Upper lobe of right lung (tissue), 1 donor: Measurements from ENCODE around the gene NFAM1. TPM values are rescaled to one million over a fixed set of nuclear protein-coding genes. Genes with fewer than 3 reads are reported as not detected.

ENCODE experiments used
- ATAC-seq: fragments of 200-7000 bp; cut with Tn5 transposase; one replicate; pipeline ENCODE4 v1.9.1; 2020; ENCODE audit warnings: mild to moderate bottlenecking, moderate library complexity
- DNase-seq: peaks from one replicate; pipeline ENCODE4 v3.0.0-alpha.2; 2020
- H3K27ac ChIP-seq: fragments of 200-600 bp; one replicate; pipeline ENCODE4 v1.8.0; 2022
- H3K27me3 ChIP-seq: fragments of 200-600 bp; one replicate; pipeline ENCODE4 v1.8.0; 2022; ENCODE audit warnings: mild to moderate bottlenecking
- H3K36me3 ChIP-seq: fragments of 200-600 bp; one replicate; pipeline ENCODE4 v1.8.0; 2022
- H3K4me1 ChIP-seq: fragments of 200-600 bp; one replicate; pipeline ENCODE4 v1.8.0; 2022
- H3K4me3 ChIP-seq: fragments of 200-600 bp; one replicate; pipeline ENCODE4 v1.8.0; 2022; ENCODE audit warnings: mild to moderate bottlenecking
- H3K9me3 ChIP-seq: fragments of 200-600 bp; one replicate; pipeline ENCODE4 v1.8.0; 2022
- intact Hi-C: fragments of 100-400 bp; cut with DNase I; formaldehyde crosslinking; loops from one replicate; pipeline ENCODE4 v1.11.0; 2022
- total RNA-seq: library from RNA; stranded (reverse); fragmentation: NEBNext Ultra II Directional; extraction: Animal tissue kit (Norgen Biotek cat#: 25700); gene quantifications from one replicate; pipeline ENCODE4 v1.2.1, GENCODE V29; 2021
- TF ChIP-seq, protein P1 (sequence below): fragments of 200-600 bp; IDR thresholded peaks from one replicate; pipeline ENCODE4 v1.8.0; 2022; ENCODE audit warnings: antibody characterized with exemption
- donor health status: DM: no; HTN: yes; CAD: no; lungs with severe emphysema.

Gene NFAM1
- total RNA-seq, 1 donor from 2014 or later = 12.6 TPM

DNA sequence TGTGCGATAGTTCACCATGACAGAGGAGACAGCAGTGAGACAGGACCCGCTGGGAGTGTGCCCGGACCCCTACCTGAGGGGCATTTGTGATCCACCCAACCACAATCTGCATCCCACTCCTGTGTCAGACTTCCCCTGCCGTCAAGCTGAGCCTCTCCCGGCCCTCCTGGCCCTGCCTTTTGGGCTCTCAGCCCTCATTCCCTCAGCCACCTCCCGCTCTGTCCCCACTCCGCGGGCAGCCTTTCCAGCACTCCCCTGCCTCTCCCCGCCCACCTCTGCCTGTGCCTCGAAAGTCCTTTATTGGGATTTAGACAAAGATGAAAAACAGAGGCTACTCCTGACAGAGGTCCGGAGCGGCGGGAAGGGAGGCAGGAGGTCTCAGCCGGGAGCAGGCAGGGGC, 4.2 kb downstream of the NFAM1 start:
- H3K36me3 ChIP-seq = no peaks in the 10 kb centered on the region
- intact Hi-C loops = no loop called here
- ATAC-seq = no peak

DNA sequence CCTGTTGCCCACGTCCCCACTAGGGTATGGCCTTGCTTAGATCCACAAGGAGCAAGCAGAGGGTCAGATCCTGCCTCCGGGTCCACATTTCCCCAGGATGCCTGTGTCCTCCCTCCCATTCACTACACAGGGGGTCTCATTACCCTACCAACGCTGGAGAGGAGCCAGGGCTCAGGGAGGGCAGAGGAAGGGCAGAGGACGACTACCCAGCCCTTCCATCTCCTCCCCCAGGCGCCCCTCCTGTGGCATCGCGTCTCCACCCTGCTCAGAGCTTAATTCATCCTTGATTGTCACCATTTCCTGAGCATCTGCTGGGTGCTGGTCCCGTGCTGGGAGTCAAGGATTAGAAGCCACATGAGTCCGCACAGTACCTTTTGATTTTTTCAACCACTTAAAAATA, 5.0 kb downstream of the NFAM1 start:
- TF ChIP-seq, protein P1, sequence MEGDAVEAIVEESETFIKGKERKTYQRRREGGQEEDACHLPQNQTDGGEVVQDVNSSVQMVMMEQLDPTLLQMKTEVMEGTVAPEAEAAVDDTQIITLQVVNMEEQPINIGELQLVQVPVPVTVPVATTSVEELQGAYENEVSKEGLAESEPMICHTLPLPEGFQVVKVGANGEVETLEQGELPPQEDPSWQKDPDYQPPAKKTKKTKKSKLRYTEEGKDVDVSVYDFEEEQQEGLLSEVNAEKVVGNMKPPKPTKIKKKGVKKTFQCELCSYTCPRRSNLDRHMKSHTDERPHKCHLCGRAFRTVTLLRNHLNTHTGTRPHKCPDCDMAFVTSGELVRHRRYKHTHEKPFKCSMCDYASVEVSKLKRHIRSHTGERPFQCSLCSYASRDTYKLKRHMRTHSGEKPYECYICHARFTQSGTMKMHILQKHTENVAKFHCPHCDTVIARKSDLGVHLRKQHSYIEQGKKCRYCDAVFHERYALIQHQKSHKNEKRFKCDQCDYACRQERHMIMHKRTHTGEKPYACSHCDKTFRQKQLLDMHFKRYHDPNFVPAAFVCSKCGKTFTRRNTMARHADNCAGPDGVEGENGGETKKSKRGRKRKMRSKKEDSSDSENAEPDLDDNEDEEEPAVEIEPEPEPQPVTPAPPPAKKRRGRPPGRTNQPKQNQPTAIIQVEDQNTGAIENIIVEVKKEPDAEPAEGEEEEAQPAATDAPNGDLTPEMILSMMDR = no peak
- Histone ChIP-seq H3K9me3 (no peaks in the 10 kb centered on the region), H3K36me3 (no peaks in the 10 kb centered on the region), H3K4me3 (no peak overlapping the region), H3K27me3 (peaks cover 8% of the 10 kb centered on the region), H3K27ac (no peak overlapping the region), H3K4me1 (no peaks in the 10 kb centered on the region)
- intact Hi-C loops = no loop called here
- no peak for ATAC-seq
- DNase-seq = no peak

More for the DNA sequence above, 4.2 kb downstream of the NFAM1 start:
- Histone ChIP-seq H3K27ac (no peak overlapping the region), H3K27me3 (peaks cover 8% of the 10 kb centered on the region), H3K4me3 (no peak overlapping the region), H3K9me3 (no peaks in the 10 kb centered on the region), H3K4me1 (no peaks in the 10 kb centered on the region)
- no peak for DNase-seq
- TF ChIP-seq, protein P1 = no peak

DNA sequence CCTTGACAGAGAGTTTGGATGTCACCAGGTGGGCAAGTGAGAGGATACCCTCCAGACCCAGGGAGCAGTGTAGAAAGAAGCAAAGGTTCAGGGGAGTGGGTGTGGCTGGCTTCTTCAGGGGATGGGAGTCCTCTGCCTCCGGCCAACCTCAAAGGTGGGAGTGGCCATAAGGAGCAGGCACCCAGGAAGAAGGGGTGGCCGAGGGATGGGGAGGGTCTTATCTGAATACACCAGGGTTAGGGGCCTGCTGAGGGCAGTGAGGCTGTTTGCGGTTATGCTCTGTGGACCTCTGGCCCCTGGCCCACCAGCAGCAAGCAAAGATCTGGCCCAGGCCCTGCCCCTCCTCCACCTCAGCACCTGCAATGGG, 6.2 kb downstream of the NFAM1 start:
- H3K4me1 ChIP-seq = no peaks in the 10 kb centered on the region
- H3K27ac ChIP-seq = no peak overlapping the region
- no peak for DNase-seq
- H3K27me3 ChIP-seq = peaks cover 8% of the 10 kb centered on the region
- no peak for ATAC-seq
- TF ChIP-seq, protein P1 = no peak
- no peak overlapping the region for H3K4me3 ChIP-seq
- no peaks in the 10 kb centered on the region for H3K36me3 ChIP-seq
- H3K9me3 ChIP-seq = no peaks in the 10 kb centered on the region
- intact Hi-C loops = no loop called here

DNA sequence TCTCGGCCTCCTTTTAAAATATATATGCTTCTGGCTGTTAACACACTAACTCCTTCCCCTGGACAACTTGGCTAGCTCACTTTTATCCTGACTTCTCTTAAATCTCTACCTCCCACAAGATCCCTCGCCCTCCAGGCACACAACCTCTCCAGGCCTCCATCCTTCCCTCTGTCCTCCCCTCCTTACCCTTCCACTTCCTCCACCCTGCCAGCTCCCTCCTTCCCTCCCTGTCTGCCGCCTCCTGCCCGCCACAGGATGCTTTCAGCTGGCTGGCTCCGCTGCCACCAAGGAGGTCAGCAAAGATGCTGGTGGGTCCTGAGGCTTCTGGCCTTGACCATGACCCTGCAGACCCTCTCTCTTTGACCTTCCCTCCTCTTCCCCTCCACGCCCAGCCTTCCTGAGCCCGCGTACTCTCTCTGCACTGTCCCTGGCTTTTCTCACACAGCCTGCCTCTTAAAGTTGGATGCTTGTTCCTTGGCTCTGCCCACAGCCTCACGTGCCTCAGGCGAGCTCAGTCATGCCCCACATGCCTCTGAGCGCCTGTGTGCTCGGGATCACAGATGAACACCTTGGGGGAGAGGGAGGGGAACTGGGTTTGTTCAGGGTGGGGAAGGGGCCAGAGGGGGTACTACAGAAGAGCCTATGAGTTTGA, 6.7 kb downstream of the NFAM1 start:
- DNase-seq = no peak
- TF ChIP-seq, protein P1 = no peak
- ATAC-seq = no peak
- Histone ChIP-seq H3K36me3 (no peaks in the 10 kb centered on the region), H3K4me1 (no peaks in the 10 kb centered on the region), H3K27me3 (peaks cover 8% of the 10 kb centered on the region), H3K4me3 (no peak overlapping the region), H3K27ac (no peak overlapping the region), H3K9me3 (no peaks in the 10 kb centered on the region)
- intact Hi-C loops = no loop called here

DNA sequence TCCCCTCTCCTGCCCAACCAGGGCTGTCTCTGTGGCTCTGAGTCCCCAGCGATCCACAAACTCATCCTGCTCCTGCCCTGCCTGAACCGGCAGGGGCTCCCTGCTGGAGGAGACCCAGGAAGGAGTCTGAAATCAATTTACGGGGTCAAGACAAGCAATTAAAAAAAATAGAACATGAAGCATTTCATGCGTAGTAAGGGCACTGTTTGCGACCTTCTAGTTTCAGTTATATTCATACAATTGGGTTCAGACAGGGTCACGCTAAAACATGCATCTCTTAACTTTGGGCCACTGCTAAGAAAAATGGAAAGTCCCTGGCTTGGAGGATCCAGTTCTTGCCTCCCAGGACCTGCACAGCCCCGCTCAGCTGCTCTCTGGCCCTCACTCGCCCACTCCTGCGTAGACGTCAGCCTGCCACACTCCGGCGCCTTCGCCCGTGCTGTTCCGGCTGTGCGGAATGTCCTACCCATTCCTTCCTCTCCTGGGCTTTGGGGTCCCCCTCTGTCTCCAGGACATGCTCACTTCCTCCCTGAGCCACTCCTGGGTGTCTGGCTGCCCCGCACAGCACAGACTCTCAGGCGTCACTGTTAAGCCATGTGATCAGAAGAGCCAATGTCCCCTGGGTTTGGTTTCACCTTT, 12.8 kb downstream of the NFAM1 start:
- peaks cover 8% of the 10 kb centered on the region for H3K27me3 ChIP-seq
- DNase-seq = peak; percentile 75
- H3K27ac ChIP-seq = no peak overlapping the region
- H3K4me3 ChIP-seq = no peak overlapping the region
- TF ChIP-seq, protein P1 = no peak
- H3K9me3 ChIP-seq = no peaks in the 10 kb centered on the region
- peaks cover 3% of the 10 kb centered on the region for H3K4me1 ChIP-seq
- intact Hi-C loops = no loop called here
- peak; percentile 70 for ATAC-seq
- H3K36me3 ChIP-seq = no peaks in the 10 kb centered on the region
